Measurements from ENCODE around the gene THSD7B. TPM values are rescaled to one million over a fixed set of nuclear protein-coding genes. Genes with fewer than 3 reads are reported as not detected.

Gene THSD7B
- total and polyA plus RNA-seq, 2 of the 8 experiments (the other 6 are each of a cell fraction or from before 2014, with no cell fraction given): 0.60 to 2.9 TPM

GRCh38 chr2:136796339-136796738 is 31.0 kb downstream of the THSD7B start:
- ChIA-PET POLR2A (ENCODE audit: partially characterized antibody) (no interaction called here), CTCF (ENCODE audit: partially characterized antibody) (interaction anchor here (0.7 to 2.1 kb wide), 11 partner anchors 8 to 356 kb away, joined by 3 to 8 read pairs (median 3); no protein-coding TSS in a partner anchor)
- H3K79me2 ChIP-seq (ENCODE audit: control insufficient read depth in 1 of 2, insufficient read depth in 2 of 2, low read length in 2 of 2): no peaks in the 10 kb centered on the region
- H3K56ac ChIP-seq (replicated peaks; ENCODE audit: insufficient read length, low read depth, low read length): no peak overlapping the region
- no peak overlapping the region for H2BK120ac ChIP-seq (replicated peaks; ENCODE audit: low read depth, low read length)
- no peaks in the 10 kb centered on the region for H4K20me1 ChIP-seq (replicated peaks in 1 of 2; ENCODE audit: control insufficient read depth in 1 of 2, insufficient read depth in 2 of 2, low read length in 2 of 2)
- H4K91ac ChIP-seq (replicated peaks; ENCODE audit: insufficient read length, low read length): no peak overlapping the region
- H3K23ac ChIP-seq (ENCODE audit: insufficient read length): no peak overlapping the region
- no peak overlapping the region for H3K4me2 ChIP-seq (ENCODE audit: insufficient read depth in 1 of 2, low read depth in 2 of 2, low read length in 2 of 2)
- H3K23me2 ChIP-seq (ENCODE audit: low read depth, low read length): no peaks in the 10 kb centered on the region
- no peaks in the 10 kb centered on the region for H3K27me3 ChIP-seq (replicated peaks in 1 of 4; ENCODE audit: control insufficient read depth in 3 of 4, extremely low read depth in 1 of 4, insufficient read depth in 3 of 4, low read length in 3 of 4)
- H3K36me3 ChIP-seq (ENCODE audit: control insufficient read depth in 2 of 4, insufficient read depth in 4 of 4, low read length in 3 of 4): no peaks in the 10 kb centered on the region
- H3K14ac ChIP-seq (ENCODE audit: insufficient read length): no peak overlapping the region
- H4K5ac ChIP-seq (ENCODE audit: insufficient read length, low read depth, low read length): no peak overlapping the region
- 77% methylated on average over 4 of the region's 4 CpGs; no CpG with 5 or more reads in 1 of the 2 experiments for whole genome bisulfite sequencing, 2 experiments (ENCODE audit: extremely low coverage in 1 of 2, insufficient coverage in 1 of 2, insufficient read length in 1 of 2, insufficient replicate concordance in 2 of 2, low coverage in 1 of 2, low lambda C conversion rate in 2 of 2, missing lambda C conversion rate in 1 of 2)
- no peaks in the 10 kb centered on the region for H3K9me3 ChIP-seq (ENCODE audit: insufficient read depth in 2 of 2, low read depth in 1 of 2, low read length in 1 of 2)
- H2BK5ac ChIP-seq (ENCODE audit: low read depth, low read length): no peak overlapping the region
- no peak overlapping the region for H3K4me3 ChIP-seq (ENCODE audit: extremely low read depth in 1 of 4, insufficient read depth in 2 of 4, low read depth in 3 of 4, low read length in 4 of 4)
- DNase-seq (ENCODE audit: low read depth in 1 of 2, low spot score in 2 of 2) (no peak), FAIRE-seq (no peak)
- H2AFZ ChIP-seq (ENCODE audit: low read length): no peak overlapping the region
- TF ChIP-seq KDM1A (IDR thresholded peaks at IDR 0.05; ENCODE audit: borderline replicate concordance, low read length) (no peak), TCF12 (IDR thresholded peaks at IDR 0.05; ENCODE audit: low read depth, low read length) (no peak), CTCF (IDR thresholded peaks at IDR 0.05; ENCODE audit: control extremely low read depth in 1 of 3, insufficient read depth in 1 of 3, low read depth in 1 of 3, low read length in 3 of 3) (peak in 2 of 3 experiments; percentile 29 to 52; a peak in 1 of 4 replicates), CHD1 (IDR thresholded peaks at IDR 0.05; ENCODE audit: low read depth, low read length) (no peak), RAD21 (IDR thresholded peaks at IDR 0.05 in 1 of 2, conservative IDR thresholded peaks at IDR 0.05 in 1 of 2; ENCODE audit: low read depth in 2 of 2, low read length in 2 of 2) (peak; percentile 40 to 41)
- H2BK20ac ChIP-seq (ENCODE audit: low read length): no peak overlapping the region
- H3K18ac ChIP-seq (ENCODE audit: extremely low read depth, low read length): no peak overlapping the region
- H3K79me1 ChIP-seq (ENCODE audit: low read depth, low read length): no peaks in the 10 kb centered on the region
- H3K9ac ChIP-seq (replicated peaks in 1 of 4; ENCODE audit: extremely low read depth in 1 of 4, low read depth in 3 of 4, low read length in 3 of 4): no peak overlapping the region
- no peak overlapping the region for H2BK15ac ChIP-seq (ENCODE audit: low read length)
- H4K8ac ChIP-seq (ENCODE audit: extremely low read depth, insufficient read depth, low read length): no peak overlapping the region
- no peak overlapping the region for H2BK12ac ChIP-seq (ENCODE audit: low read depth, low read length)
- H3K4ac ChIP-seq (replicated peaks; ENCODE audit: insufficient read length, low read depth, low read length): no peak overlapping the region
- no peaks in the 10 kb centered on the region for H3K4me1 ChIP-seq (replicated peaks in 1 of 4; ENCODE audit: control insufficient read depth in 3 of 4, insufficient read depth in 4 of 4, low read length in 3 of 4)
- no peak overlapping the region for H2AK5ac ChIP-seq (ENCODE audit: low read depth, low read length)
- H3K27ac ChIP-seq (ENCODE audit: low read depth, low read length): no peak overlapping the region
